IMR-90 (cell line): ENCODE data around the gene GOLGA6A.
"Not testable (repeated sequence)": the region's sequence is repeated elsewhere in the genome, so short reads cannot be mapped to it uniquely, and the experiment has no call there.

Experiments
- CEBPB ChIP-seq: IDR thresholded peaks from 2 replicates; pipeline ENCODE4 v1.6.1; 2012; ENCODE audit warnings: low read depth, low read length, improper control_type of control experiment
- MAZ ChIP-seq: IDR thresholded peaks from 2 replicates; pipeline ENCODE4 v1.6.1; 2012; ENCODE audit warnings: low read depth, mild to moderate bottlenecking, low read length, improper control_type of control experiment, moderate library complexity, borderline replicate concordance
- POLR2A ChIP-seq: IDR thresholded peaks from 2 replicates; pipeline ENCODE4 v1.6.1; 2012; ENCODE audit warnings: mild to moderate bottlenecking, low read depth, low read length
- RCOR1 ChIP-seq: IDR thresholded peaks from 2 replicates; pipeline ENCODE4 v1.6.1; 2012; ENCODE audit warnings: mild to moderate bottlenecking, low read length, improper control_type of control experiment; ENCODE audit not compliant: insufficient replicate concordance
- TF ChIP-seq, protein P1 (sequence below): conservative IDR thresholded peaks from 2 replicates; pipeline ENCODE4 v1.5.1; 2012; ENCODE audit warnings: mild to moderate bottlenecking, low read depth, low read length, improper control_type of control experiment

DNA sequence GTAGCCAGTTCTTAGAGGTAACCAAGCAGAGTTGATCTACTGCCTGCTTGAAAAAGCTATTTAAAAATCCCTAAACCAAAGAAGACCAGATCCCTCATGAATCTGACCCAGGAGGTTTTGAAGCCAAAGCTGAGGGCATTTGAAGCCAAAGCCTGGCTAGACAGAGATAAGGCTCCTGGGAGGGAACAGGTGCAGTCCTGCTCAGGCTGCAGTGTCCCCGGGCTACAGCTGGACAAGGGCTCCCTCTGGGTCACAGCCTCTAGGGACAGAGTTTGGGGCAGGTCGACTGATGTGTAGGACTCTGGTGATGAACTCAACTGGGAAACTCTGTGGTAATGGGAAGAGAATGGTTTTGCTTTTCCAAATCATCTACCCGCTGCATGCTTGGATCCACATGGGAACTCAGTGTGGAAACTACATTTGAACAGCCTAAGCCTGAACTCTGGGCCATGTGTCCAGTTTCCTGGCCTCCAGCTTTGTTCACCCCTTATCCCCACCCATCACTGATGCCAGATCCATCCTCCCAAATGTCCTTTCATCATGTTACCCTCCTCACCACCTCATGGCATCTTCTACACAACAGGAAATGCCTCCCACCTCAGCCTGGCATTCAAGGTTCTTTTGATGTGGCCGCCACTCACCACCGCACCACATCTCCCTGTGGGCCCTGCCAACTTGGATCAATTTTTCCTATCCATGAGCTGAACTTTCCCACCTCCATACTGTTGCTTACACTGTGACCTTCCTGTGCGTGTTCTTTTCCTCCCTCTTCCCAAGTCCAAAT lies 23.1 kb downstream of the GOLGA6A start:
- TF ChIP-seq, protein P1, sequence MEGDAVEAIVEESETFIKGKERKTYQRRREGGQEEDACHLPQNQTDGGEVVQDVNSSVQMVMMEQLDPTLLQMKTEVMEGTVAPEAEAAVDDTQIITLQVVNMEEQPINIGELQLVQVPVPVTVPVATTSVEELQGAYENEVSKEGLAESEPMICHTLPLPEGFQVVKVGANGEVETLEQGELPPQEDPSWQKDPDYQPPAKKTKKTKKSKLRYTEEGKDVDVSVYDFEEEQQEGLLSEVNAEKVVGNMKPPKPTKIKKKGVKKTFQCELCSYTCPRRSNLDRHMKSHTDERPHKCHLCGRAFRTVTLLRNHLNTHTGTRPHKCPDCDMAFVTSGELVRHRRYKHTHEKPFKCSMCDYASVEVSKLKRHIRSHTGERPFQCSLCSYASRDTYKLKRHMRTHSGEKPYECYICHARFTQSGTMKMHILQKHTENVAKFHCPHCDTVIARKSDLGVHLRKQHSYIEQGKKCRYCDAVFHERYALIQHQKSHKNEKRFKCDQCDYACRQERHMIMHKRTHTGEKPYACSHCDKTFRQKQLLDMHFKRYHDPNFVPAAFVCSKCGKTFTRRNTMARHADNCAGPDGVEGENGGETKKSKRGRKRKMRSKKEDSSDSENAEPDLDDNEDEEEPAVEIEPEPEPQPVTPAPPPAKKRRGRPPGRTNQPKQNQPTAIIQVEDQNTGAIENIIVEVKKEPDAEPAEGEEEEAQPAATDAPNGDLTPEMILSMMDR, result not testable (repeated sequence)
- TF ChIP-seq CEBPB, POLR2A, MAZ, RCOR1: not testable (repeated sequence)
